ENCODE results near the gene DNAH2.

The DNAH2 gene

GRCh38 chr17:7817643-7817964 is 100.1 kb downstream of the DNAH2 start:
- Histone ChIP-seq H3K9me3 (replicated peaks; ENCODE audit: insufficient read depth, low read length) (no peaks in the 10 kb centered on the region), H4K20me1 (ENCODE audit: insufficient read depth, low read length) (no peaks in the 10 kb centered on the region), H3K36me3 (replicated peaks; ENCODE audit: insufficient read depth, low read length) (no peaks in the 10 kb centered on the region), H3K4me3 (ENCODE audit: low read length) (no peak overlapping the region), H3F3A (ENCODE audit: insufficient read depth, low read length) (no peaks in the 10 kb centered on the region), H3K9ac (ENCODE audit: low read length) (no peak overlapping the region), H2AFZ (ENCODE audit: low read length) (no peak overlapping the region), H3K4me1 (ENCODE audit: low read length) (no peaks in the 10 kb centered on the region), H3K79me2 (ENCODE audit: low read length) (no peaks in the 10 kb centered on the region), H3K27ac (ENCODE audit: low read length) (no peak overlapping the region), H3K9me2 (replicated peaks; ENCODE audit: insufficient read depth, low read length) (no peaks in the 10 kb centered on the region), H3K27me3 (replicated peaks; ENCODE audit: insufficient read depth, low read length) (peaks cover 99% of the 10 kb centered on the region), H3K4me2 (ENCODE audit: low read depth, low read length) (no peak overlapping the region)
- no peak for DNase-seq
- TF ChIP-seq EZH2 (optimal IDR thresholded peaks at IDR 0.05; ENCODE audit: low read depth, low read length) (no peak), EZH2phosphoT487 (IDR thresholded peaks at IDR 0.05; ENCODE audit: low read length) (no peak)
- TF ChIP-seq, protein P1, sequence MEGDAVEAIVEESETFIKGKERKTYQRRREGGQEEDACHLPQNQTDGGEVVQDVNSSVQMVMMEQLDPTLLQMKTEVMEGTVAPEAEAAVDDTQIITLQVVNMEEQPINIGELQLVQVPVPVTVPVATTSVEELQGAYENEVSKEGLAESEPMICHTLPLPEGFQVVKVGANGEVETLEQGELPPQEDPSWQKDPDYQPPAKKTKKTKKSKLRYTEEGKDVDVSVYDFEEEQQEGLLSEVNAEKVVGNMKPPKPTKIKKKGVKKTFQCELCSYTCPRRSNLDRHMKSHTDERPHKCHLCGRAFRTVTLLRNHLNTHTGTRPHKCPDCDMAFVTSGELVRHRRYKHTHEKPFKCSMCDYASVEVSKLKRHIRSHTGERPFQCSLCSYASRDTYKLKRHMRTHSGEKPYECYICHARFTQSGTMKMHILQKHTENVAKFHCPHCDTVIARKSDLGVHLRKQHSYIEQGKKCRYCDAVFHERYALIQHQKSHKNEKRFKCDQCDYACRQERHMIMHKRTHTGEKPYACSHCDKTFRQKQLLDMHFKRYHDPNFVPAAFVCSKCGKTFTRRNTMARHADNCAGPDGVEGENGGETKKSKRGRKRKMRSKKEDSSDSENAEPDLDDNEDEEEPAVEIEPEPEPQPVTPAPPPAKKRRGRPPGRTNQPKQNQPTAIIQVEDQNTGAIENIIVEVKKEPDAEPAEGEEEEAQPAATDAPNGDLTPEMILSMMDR (IDR thresholded peaks at IDR 0.05; ENCODE audit: low read length), result no peak

DNA sequence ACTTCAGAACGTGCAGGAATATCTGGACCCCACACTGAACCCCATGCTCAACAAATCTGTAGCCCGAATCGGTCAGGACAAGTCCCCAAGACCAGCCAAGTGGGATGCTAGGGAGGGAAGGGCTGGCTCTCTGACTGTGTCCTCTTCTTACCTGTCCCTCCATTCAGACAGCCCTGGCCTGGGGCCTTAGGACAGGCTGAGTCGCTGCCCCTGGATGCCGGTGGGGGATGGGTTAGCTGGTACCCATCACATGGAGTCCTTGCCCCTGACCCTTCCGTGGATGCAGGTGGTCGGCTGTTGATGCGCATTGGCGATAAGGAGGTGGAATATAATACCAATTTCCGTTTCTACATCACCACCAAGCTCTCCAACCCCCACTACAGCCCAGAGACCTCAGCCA is 100.5 kb downstream of the DNAH2 start:
- Histone ChIP-seq H3K36me3 (replicated peaks; ENCODE audit: insufficient read depth, low read length) (no peaks in the 10 kb centered on the region), H3K4me3 (ENCODE audit: low read length) (no peak overlapping the region), H3K4me1 (ENCODE audit: low read length) (no peaks in the 10 kb centered on the region), H2AFZ (ENCODE audit: low read length) (no peak overlapping the region), H3K9me3 (replicated peaks; ENCODE audit: insufficient read depth, low read length) (no peaks in the 10 kb centered on the region), H4K20me1 (ENCODE audit: insufficient read depth, low read length) (no peaks in the 10 kb centered on the region), H3K9ac (ENCODE audit: low read length) (no peak overlapping the region), H3K27me3 (replicated peaks; ENCODE audit: insufficient read depth, low read length) (peaks cover 96% of the 10 kb centered on the region), H3K79me2 (ENCODE audit: low read length) (no peaks in the 10 kb centered on the region), H3K4me2 (ENCODE audit: low read depth, low read length) (no peak overlapping the region), H3K9me2 (replicated peaks; ENCODE audit: insufficient read depth, low read length) (no peaks in the 10 kb centered on the region), H3K27ac (ENCODE audit: low read length) (no peak overlapping the region), H3F3A (ENCODE audit: insufficient read depth, low read length) (no peaks in the 10 kb centered on the region)
- TF ChIP-seq EZH2phosphoT487 (IDR thresholded peaks at IDR 0.05; ENCODE audit: low read length), result no peak
- no peak for DNase-seq

GRCh38 chr17:7818746-7819645 is 101.5 kb downstream of the DNAH2 start:
- no peaks in the 10 kb centered on the region for H3F3A ChIP-seq (ENCODE audit: insufficient read depth, low read length)
- no peaks in the 10 kb centered on the region for H3K9me3 ChIP-seq (replicated peaks; ENCODE audit: insufficient read depth, low read length)
- H3K4me3 ChIP-seq (ENCODE audit: low read length), result no peak overlapping the region
- TF ChIP-seq EZH2phosphoT487 (IDR thresholded peaks at IDR 0.05; ENCODE audit: low read length), result no peak
- no peak for TF ChIP-seq EZH2 (optimal IDR thresholded peaks at IDR 0.05; ENCODE audit: low read depth, low read length)
- TF ChIP-seq, protein P1 (IDR thresholded peaks at IDR 0.05; ENCODE audit: low read length), result no peak
- no peak overlapping the region for H2AFZ ChIP-seq (ENCODE audit: low read length)
- H3K27me3 ChIP-seq (replicated peaks; ENCODE audit: insufficient read depth, low read length), result peaks cover 96% of the 10 kb centered on the region
- no peaks in the 10 kb centered on the region for H3K79me2 ChIP-seq (ENCODE audit: low read length)
- H3K4me2 ChIP-seq (ENCODE audit: low read depth, low read length), result no peak overlapping the region
- DNase-seq, result no peak
- no peaks in the 10 kb centered on the region for H3K36me3 ChIP-seq (replicated peaks; ENCODE audit: insufficient read depth, low read length)
- H3K27ac ChIP-seq (ENCODE audit: low read length), result no peak overlapping the region
- H4K20me1 ChIP-seq (ENCODE audit: insufficient read depth, low read length), result no peaks in the 10 kb centered on the region
- H3K4me1 ChIP-seq (ENCODE audit: low read length), result no peaks in the 10 kb centered on the region
- no peaks in the 10 kb centered on the region for H3K9me2 ChIP-seq (replicated peaks; ENCODE audit: insufficient read depth, low read length)
- no peak overlapping the region for H3K9ac ChIP-seq (ENCODE audit: low read length)

DNA sequence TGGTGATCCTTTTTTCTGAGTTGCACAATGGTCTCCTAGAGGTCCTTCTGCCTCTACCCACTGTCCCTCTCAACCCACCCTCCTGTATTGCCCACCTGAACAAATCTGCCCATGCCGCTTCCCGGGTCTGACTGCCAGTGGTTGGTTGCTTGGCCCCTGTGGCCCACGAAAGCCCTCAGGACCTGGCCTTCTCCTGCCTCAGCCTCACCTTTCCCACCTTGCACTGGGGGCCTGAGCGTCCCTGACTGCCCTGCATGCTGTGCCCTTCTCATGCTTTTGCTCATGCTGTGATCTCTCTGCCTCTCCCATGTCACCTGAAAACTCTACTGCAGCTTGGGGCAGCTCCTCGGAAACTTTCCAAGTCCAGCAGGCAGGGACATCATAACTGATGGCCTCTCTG is 102.7 kb downstream of the DNAH2 start:
- Histone ChIP-seq H3K4me2 (ENCODE audit: low read depth, low read length) (no peak overlapping the region), H3F3A (ENCODE audit: insufficient read depth, low read length) (no peaks in the 10 kb centered on the region), H3K9me3 (replicated peaks; ENCODE audit: insufficient read depth, low read length) (no peaks in the 10 kb centered on the region), H3K27me3 (replicated peaks; ENCODE audit: insufficient read depth, low read length) (peaks cover 96% of the 10 kb centered on the region), H3K27ac (ENCODE audit: low read length) (no peak overlapping the region), H4K20me1 (ENCODE audit: insufficient read depth, low read length) (no peaks in the 10 kb centered on the region), H3K4me1 (ENCODE audit: low read length) (no peaks in the 10 kb centered on the region), H2AFZ (ENCODE audit: low read length) (no peak overlapping the region), H3K79me2 (ENCODE audit: low read length) (no peaks in the 10 kb centered on the region), H3K36me3 (replicated peaks; ENCODE audit: insufficient read depth, low read length) (no peaks in the 10 kb centered on the region), H3K9me2 (replicated peaks; ENCODE audit: insufficient read depth, low read length) (no peaks in the 10 kb centered on the region), H3K9ac (ENCODE audit: low read length) (no peak overlapping the region), H3K4me3 (ENCODE audit: low read length) (no peak overlapping the region)
- DNase-seq, result no peak
- TF ChIP-seq EZH2 (optimal IDR thresholded peaks at IDR 0.05; ENCODE audit: low read depth, low read length), result no peak
- TF ChIP-seq, protein P1 (IDR thresholded peaks at IDR 0.05; ENCODE audit: low read length), result no peak
- TF ChIP-seq EZH2phosphoT487 (IDR thresholded peaks at IDR 0.05; ENCODE audit: low read length), result no peak

Data from MM.1S (cell line).